Measurements from ENCODE around the gene MEPCE.

Gene MEPCE

DNA sequence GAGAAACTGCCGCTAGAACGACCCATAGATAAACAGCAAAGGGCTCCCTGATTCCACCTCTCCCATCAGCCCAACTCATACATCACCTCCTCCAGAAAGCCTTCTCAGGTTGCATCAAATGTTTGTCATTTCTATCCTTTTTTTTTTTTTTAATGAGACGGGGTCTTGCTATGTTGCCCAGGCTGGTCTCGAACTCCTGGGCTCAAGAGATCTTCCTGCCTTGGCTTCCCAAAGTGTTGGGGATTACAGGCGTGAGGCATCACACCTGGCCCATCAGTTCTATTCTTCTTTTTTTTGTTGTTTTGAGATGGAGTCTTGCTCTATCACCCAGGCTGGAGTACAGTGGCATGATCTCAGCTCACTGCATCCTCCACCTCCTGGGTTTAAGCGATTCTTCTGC is 27.4 kb downstream of the MEPCE start:
- in situ Hi-C loops (cut with MboI; ENCODE audit: low sequenced_read_pairs), result no loop called here

GRCh38 chr7:100464210-100464660 is 34.6 kb downstream of the MEPCE start, which contains the start of gene SPACDR:
TSS of gene SPACDR (minus strand) at chr7:100464260. CDS start at chr7:100464025, 235 bp downstream.
- in situ Hi-C loops (cut with MboI; ENCODE audit: low sequenced_read_pairs), result no loop called here

DNA sequence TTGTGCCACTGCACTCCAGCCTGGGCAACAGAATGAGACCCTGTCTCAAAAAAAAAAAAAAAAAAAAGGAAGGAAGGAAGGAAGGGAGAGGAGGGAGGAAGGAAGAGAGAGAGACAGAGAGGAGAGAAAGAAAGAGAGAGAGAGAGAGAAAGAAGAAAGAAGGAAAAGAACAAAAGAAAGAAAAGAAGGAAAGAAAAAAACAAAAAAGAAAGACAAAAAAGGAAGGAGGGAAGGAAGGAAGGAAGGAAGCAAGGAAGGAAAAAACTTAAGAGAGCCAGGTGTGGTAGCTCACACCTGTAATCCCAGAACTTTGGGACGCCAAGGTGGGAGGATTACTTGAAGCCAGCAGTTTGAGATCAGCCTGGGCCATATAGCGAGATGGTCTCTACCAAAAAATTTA is 35.2 kb downstream of the MEPCE start:
- in situ Hi-C loops (cut with MboI; ENCODE audit: low sequenced_read_pairs), result no loop called here

GRCh38 chr7:100465299-100465698 is 35.7 kb downstream of the MEPCE start:
- in situ Hi-C loops (cut with MboI; ENCODE audit: low sequenced_read_pairs), result no loop called here

GRCh38 chr7:100465702-100466311 is 36.2 kb downstream of the MEPCE start:
- in situ Hi-C loops (cut with MboI; ENCODE audit: low sequenced_read_pairs), result no loop called here

DNA sequence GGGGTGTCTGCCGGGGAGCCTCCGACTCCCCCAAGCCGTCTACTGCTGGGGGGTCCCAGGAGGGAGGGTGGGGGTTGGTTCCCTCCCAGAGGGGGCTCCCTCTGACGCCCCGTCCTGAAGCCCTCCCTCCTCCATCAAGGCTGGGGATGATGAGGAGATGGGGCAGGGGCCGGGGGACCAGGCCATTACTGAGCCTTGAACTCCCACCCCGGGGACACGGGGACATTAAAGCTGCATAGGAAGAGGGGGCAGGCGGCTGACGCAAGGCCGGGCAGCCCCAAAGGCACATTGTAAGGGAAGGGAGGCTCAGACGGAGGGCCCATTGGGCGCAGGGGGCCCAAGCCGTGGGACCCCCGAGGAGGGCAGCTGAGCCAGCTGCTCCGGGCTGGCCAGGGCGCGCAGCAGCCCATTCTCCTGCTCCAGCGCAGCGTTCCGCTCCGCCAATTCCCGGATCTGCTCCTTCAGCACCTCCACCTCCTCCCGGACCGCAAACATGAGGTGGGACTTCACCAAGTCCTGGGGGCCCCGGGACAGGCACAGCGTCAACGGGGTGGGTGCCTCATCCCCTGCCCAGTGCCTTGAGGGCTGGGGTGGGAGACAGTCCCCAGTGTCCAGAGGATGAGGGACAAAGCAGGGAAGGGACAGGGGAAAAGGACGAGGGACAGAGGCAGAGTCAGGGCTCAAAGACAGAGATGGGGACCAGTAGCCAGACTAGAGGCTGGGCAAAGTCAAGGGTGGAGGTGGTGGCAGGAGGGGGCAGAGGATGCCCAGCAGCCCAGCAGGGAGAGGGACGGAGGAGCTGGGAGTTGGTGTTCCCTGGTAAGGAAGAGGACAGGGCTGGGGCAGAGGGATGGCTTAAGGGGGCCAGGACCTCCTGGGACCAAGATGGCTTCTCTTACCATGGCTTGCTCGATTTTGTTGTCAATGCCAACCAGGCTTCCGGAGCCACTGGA is 37.3 kb downstream of the MEPCE start:
- in situ Hi-C loops (cut with MboI; ENCODE audit: low sequenced_read_pairs), result no loop called here

- in situ Hi-C loops (cut with MboI; ENCODE audit: low sequenced_read_pairs), result no loop called here
Observed at GRCh38 chr7:100467638-100468373, 38.2 kb downstream of the MEPCE start.

DNA sequence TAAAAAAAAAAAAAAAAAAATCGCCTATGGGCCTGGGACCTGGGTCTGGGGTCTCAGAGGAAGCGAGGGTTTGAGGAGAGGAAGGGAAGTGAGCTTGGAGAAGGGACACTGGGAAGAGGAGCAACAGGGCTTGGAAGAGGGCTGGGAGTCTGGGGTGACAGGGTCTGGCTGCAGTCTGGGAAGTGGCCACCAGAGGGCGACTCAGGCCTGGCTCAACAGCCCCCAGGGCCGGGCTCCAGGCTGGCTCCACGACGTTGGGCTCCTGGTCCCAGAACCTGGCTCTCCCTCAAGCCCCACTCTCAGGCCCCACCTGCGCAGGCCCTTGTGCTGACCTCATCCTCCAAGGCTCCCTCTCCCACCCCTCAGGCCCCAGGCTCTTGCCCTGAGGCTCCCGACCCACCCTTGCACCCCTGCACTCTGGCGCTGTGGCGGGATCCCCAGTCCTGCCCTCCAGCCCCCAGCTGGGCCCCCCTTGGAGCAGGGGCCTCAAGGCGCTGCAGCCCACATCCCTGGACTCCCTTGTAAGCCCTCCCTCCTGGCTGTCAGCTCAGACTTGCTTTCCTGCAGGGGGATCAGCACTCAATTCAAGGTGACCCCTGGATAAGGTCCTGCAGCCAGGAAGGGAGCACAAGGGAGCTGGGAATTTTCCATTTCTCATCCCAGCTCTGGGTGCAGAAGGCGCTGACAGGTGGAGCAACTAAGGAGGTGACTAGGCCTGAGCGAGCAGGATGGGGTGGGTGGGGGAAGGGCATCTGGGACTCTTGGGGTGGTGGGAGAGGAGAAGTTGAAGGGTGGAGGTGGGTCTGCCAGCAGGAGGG is 39.8 kb downstream of the MEPCE start:
- in situ Hi-C loops (cut with MboI; ENCODE audit: low sequenced_read_pairs), result no loop called here

DNA sequence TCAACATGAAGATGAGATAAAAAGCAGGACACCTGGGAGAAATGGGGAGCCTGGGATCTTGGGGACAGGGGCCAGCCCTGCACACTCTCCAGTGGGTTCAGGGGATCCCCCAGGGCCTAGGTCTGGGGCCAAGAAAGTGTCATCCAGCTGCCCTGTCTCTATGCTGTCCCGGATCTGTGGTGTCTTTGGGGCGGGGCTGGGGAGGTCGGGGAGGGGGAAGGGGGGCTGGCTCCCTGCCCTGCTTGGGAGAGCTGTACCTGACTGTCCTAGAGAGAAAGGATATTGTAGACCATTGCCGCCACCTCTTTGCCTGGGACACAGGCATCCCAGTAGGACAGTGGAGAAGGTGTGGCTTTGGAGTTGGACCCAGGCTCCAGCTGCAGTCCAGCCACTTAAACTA is 41.4 kb downstream of the MEPCE start:
- in situ Hi-C loops (cut with MboI; ENCODE audit: low sequenced_read_pairs), result no loop called here

DNA sequence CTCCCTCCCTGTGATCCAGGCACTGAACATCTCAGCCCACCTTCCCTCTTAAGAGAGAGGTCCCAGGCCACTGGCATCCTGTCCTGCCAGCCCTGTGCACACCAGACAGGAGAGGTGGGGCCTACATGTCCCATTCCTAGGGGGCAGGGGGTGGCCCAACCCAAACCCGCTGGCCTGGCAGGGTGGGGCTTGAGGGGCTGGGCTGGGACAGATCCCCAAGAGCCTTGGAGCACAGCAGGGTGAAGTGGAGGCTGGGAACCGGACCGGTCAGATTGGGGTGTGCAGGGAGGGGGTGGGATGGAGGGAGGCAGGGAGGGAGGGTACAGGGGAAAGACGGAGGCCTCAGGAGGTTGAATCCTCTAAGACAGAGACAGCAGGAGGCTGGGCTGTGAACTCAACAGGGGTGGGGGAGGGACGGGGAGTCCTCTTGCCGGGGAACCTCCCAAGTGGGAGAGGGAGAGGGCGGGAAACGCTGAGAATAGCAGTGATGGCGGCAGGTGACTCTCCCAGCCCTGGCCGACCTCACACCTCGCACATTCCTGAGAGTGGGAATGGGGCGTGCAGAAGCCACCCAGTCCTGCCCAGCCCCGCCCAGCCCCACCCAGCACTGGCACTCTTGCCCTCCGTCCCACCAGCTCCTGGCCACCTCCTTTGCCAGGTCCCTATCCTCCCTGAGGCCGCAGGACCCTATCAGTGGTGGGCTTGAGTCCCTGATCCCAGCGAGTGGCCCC is 42.7 kb downstream of the MEPCE start:
- in situ Hi-C loops (cut with MboI; ENCODE audit: low sequenced_read_pairs), result no loop called here

- in situ Hi-C loops (cut with MboI; ENCODE audit: low sequenced_read_pairs), result no loop called here
Observed at GRCh38 chr7:100472854-100473499, 43.3 kb downstream of the MEPCE start.

- in situ Hi-C loops (cut with MboI; ENCODE audit: low sequenced_read_pairs), result no loop called here
Observed at GRCh38 chr7:100475549-100475948, 45.9 kb downstream of the MEPCE start.

- in situ Hi-C loops (cut with MboI; ENCODE audit: low sequenced_read_pairs), result no loop called here
Observed at GRCh38 chr7:100476101-100476780, 46.6 kb downstream of the MEPCE start.

- in situ Hi-C loops (cut with MboI; ENCODE audit: low sequenced_read_pairs), result no loop called here
Observed at GRCh38 chr7:100476903-100477870, 47.6 kb downstream of the MEPCE start.

DNA sequence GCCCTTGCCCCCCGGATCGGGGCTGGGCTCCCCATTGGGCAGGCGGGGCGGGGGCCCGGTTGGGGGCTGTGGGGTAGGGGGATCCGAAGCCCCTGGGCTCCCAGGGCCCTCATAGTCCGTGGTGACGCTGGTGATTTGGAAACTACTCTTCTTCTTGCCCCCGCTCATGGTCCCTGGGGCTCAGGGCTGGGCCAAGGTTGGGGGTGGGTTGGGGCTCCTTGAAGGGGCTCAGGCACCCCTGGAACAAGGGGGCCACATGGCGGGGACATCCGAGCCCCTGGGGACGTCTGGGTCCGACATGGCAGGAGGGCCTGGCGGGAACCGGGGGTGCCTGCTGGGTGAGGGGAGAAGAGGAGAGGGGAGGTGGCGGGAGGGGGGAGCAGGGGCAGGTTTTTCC is 48.2 kb downstream of the MEPCE start:
- in situ Hi-C loops (cut with MboI; ENCODE audit: low sequenced_read_pairs), result no loop called here

- in situ Hi-C loops (cut with MboI; ENCODE audit: low sequenced_read_pairs), result no loop called here
Observed at GRCh38 chr7:100478958-100479660, 49.5 kb downstream of the MEPCE start, which contains the start of gene TSC22D4. TSS of gene TSC22D4 (minus strand) at chr7:100479214. CDS start at chr7:100478038, 1,176 bp downstream.

GRCh38 chr7:100481466-100481865 is 51.8 kb downstream of the MEPCE start:
- in situ Hi-C loops (cut with MboI; ENCODE audit: low sequenced_read_pairs), result no loop called here
